HG02981 (cell line): ENCODE data around the gene TUT1.
A peak's percentile ranks its signal among the peaks of the same experiment; 100 is the strongest.
"Not testable (repeated sequence)": the region's sequence is repeated elsewhere in the genome, so short reads cannot be mapped to it uniquely, and the experiment has no call there.

Source experiments
- ATAC-seq: cut with Tn5 transposase; IDR thresholded peaks from one replicate; pipeline ENCODE4 v1.9.1; 2021; ENCODE audit warnings: mild to moderate bottlenecking, moderate library complexity; ENCODE audit not compliant: unreplicated experiment

TUT1 gene

DNA sequence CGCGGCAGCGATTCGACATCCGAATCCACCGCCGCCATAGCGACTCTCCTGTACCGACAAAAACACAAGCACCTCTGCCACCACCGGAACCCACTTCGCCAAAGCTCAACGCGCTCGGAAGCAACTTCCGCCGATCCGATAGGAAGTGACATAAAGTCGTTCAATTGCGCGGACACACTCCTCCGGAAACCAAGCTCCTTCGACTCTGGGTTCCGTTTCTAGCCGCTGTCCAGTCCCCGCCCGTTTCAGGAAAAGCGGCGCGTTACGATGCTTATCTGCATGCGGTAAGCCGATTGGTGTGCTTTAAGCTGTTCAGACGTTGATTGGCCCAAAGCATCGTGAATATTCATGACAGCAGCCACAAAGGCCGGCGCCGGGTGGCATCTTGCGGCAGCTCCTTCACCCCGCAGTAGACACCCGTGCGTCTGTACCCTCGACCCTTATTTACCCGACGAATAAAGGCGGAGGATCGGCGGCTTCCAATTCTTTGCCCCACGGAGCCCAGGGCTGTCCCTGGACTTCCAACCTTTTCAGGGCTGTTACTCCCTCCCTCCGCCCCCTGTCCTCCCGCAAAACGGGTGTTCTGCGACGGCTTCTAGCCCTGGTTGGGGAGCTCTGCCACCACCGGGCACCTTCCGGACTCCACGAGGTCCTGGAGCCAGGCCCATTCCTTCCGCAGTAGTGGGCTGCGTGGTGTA is at the start of gene TUT1:
Gene TUT1, minus strand, starts transcription at position 76 of the 698 bp plus-strand sequence. Its CDS starts 38 bp downstream, at position 38.
- ATAC-seq, result peak; percentile 87

DNA sequence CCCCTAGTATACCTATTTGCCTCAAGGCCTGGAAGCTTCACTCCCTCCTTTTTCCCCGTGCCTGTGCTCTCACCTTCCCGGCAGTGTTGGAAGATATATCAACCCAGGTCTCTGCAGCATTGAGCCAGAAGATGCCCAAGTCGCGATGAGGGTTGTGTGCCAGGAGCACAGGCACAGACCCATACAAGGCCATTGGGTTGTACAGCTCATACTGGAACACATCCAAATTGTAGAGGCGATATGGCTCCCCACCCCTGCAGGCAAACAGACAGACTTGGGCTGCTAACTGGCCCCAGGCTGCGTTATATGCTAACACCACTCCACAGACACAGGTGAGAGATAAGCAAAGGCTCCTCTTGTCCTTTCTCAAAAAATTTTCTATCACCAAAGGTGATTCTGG is 41.2 kb upstream of the TUT1 start:
- no peak for ATAC-seq

GRCh38 chr11:62627713-62628112 is 36.4 kb upstream of the TUT1 start:
- no peak for ATAC-seq

DNA sequence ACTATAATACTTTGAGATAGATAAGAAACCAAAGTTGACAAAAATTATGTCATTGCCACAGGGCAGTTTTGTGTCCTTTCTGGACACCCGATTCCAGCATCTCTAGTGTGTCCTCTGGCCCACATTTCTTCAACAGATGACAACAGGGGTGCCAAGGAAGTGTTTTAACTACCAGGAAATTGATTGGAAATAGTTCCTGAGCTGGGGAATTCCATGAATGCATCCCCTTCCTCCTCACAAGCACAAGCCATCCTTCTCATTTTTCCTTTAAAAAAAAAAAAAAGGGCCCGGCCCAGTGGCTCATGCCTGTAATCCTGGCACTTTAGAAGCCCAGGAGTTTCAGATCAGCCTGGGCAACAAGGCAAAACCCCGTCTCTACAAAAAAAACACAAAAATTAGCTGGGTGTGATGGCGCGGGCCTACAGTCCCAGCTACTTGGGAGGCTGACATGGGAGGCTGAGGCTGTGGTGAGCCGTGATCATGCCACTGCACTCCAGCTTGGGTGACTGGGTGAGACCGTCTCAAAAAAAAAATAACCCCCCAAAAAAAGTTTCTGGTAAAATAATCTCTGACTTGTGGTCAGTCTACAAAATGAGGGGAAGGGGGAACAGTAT is 31.3 kb upstream of the TUT1 start:
- no peak for ATAC-seq

GRCh38 chr11:62621567-62622470 is 30.5 kb upstream of the TUT1 start, which contains the start of gene B3GAT3:
Gene B3GAT3, minus strand, starts transcription at chr11:62621986. Its CDS starts 39 bp downstream, at chr11:62621947.
- peak; percentile 92 for ATAC-seq

DNA sequence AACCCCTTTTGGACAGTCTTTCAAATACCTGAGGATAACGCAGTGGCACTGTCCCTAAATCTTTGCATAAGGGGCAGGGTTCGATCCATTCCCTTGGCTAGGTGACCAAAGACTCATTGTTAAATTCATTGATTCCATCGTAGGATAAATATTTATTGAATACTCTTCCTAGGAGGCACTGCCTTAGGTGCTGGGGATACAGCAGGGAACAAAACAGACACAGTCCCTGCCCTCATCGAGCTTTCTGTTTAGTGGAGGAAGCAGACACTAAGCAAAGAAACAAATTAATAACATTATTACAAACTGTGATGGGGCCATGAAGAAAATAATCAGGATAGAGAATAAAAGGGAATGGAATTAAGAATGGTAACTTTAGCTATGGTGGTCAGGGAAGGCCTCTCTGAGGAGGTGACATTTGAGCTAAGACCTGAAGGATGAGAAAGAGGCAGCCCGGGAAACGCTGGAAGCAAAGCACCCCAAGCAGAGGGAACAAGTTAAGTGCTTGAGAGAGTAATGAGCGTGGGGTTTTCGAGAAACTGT is 29.8 kb upstream of the TUT1 start:
- ATAC-seq, result no peak

DNA sequence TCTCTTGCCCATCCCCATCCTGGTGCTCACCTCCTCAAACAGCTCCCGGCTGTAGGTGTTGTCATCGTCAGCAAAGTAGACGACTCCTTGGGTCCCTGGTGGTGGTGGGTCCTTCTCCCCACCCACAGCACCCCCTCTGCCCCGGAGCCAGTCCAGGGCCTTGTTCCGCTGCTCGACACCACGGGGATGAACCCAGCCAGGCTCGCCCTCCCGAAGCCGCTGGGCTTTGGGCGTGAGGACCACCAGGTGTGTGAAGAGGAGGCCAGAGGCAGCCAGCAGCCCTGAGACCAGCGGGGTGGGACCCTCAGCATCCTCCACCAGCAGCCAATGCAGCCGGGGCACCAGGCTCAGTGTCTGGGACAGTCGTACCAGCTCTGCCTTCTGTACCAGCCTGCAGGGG is 25.6 kb upstream of the TUT1 start:
- ATAC-seq, result not testable (repeated sequence)

DNA sequence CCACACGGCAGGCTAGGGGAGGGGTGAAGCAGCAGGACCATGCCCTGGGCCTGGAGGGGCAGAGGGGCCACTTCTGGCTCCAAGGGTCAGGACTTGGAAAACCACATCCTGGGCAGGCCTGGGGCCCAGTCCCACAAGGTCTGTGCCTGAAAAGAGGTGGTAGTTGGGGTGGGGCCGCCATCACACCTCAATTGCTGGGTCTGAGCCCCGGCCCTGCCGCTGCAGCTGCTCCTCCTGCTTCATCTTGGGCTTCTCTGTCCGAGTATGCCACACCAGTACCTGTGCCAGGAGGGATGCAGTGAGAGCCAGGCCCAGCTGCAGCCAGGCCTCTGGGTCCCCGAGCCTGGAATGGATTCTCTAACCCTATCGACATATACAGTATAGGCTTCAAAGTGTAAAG is 24.2 kb upstream of the TUT1 start:
- no peak for ATAC-seq

DNA sequence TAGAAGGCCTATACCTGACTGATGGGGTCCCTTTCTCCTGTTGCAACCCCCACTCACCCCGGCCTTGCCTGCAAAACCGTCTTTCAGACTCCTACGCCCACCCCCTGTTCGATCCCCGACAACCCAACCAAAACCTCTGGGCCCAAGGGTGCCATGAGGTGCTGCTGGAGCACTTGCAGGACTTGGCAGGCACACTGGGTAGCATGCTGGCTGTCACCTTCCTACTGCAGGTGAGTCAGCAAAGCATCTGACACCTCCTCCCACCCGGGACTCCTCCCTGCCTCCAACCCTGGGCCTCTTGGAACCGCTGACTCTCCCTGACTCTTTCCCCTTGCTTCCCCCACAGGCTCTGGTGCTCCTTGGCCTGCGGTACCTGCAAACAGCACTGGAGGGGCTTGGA is 23.0 kb upstream of the TUT1 start:
- no peak for ATAC-seq

DNA sequence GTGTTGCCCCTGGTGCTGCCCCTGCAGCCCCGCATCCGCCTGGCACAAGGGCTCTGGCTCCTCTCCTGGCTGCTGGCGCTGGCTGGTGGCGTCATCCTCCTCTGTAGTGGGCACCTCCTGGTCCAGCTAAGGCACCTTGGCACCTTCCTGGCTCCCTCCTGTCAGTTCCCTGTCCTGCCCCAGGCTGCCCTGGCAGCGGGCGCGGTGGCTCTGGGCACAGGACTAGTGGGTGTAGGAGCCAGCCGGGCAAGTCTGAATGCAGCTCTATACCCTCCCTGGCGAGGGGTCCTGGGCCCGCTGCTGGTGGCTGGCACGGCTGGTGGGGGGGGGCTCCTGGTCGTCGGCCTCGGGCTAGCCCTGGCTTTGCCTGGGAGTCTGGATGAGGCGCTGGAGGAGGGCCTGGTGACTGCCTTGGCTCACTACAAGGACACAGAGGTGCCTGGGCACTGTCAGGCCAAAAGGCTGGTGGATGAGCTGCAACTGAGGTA is 22.0 kb upstream of the TUT1 start:
- no peak for ATAC-seq

DNA sequence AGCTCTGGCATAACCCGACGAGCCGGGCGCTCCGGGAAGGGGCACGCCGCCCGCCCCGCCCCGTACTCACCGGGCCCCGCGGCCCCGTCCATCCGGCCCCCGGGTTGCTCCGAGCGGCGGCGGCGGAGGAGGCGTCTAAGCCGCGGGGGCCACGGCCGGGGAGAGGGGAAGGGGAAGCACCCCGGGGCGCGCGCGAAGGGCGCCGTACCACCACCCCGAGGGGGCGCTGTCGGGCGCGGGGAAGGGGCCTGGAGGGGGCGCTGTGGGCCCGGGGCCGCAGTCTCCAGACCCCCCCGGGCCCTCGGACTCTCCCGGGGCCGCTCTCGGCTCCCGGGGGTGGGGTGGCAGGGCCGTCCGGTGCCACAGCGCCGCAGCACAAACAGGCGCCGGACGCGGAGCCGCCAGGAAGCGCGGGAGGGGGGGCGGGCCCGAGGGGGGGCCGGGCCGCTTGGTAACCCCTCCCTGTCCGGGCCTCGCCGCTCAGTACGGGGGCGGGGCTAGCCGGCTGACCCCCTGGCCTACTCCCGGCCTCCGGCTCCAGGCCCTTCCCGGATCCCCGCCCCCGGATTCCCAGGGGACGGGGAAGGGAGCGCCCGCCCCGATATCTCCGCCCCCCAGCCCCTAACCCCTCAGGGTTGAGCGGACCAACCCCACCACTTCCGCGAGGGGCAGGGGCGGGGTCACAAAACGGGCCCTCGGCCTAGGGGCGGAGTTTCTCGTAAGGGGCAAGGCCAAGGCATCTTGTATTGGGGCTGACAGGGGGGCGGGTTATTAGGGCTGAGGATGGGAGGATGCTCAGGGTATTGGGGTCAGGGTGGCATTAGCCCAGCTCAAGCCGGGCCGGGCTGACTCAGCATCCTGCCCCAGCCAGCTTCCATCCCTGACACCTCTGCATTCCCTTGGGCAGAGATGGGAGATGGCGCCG is 21.3 kb upstream of the TUT1 start, which contains the start of the genes EML3 and ROM1:
Gene EML3, minus strand, starts transcription at position 410 of the 925 bp plus-strand sequence. Its CDS starts 318 bp downstream, at position 92.
Gene ROM1, plus strand, starts transcription at position 892 of the 925 bp plus-strand sequence. Its CDS starts 25 bp downstream, at position 917.
- peak; percentile 67 for ATAC-seq

- ATAC-seq, result peak; percentile 15
These were observed 20.5 kb upstream of the TUT1 start for GRCh38 chr11:62611705-62612365.

DNA sequence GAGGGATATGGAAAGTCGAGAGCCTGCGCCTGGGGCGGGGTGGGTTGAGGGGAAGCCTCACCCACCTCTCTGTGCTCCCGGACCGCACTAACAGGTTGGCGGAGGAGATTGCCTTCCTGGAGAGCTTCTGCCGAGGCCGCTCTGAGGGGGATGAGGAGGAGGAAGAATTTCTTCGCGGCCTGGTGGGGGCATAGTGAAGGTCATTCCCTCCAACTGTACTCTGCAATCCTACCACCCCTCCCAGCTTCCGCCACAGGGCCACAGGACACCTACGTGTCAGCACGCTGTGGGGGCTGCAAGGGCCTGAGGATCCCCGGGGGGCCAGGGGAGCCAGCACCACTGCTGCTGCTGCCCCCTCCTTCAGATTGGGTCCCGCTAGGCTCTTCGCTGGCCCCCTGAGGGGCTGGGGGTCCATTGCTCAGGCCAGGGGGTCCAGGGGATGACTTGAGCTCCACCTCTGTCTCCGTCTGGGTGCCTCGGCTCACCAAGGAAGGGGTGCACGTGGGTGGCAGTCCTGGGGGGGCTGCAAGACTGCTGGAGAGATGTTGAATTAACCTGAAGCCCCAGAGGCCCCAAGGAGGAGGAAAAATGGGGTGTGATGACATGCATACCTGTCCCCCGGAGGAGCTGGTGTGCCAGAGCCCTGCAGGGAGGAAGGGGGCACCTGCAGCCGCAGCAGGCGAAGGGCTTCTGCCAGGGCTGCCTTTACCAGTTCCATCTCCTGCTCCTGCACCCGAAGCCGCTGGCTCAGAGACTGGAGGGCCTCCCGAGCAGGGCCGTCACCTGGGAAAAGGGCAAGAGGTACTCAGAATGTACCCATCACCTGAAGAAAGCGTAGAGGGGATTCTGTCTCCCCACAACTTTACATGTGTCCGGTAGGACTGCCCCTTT is 19.7 kb upstream of the TUT1 start:
- ATAC-seq, result no peak

DNA sequence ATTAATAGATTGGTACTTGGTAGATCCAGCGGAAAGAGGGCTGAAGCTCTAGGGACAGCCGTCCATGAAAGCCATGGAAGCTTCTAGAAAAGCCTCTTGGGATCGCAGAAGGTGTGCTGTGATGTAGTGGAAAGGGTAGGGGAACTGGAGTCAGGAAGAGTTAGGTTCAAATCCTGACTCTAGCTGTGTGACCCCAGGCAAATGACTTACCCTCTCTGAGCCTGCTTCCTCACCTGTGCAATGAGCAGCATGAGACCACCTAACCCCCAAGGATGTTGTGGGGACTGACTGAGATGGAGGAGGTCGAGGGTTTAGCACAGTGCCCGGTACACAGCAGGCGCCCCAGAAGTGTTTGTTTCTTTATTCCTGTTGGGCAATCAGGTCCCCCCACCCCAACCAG is 19.1 kb upstream of the TUT1 start:
- no peak for ATAC-seq

GRCh38 chr11:62608776-62609175 is 17.5 kb upstream of the TUT1 start:
- ATAC-seq, result no peak

GRCh38 chr11:62607714-62608113 is 16.4 kb upstream of the TUT1 start:
- ATAC-seq, result no peak

GRCh38 chr11:62605902-62606301 is 14.6 kb upstream of the TUT1 start:
- ATAC-seq, result no peak

DNA sequence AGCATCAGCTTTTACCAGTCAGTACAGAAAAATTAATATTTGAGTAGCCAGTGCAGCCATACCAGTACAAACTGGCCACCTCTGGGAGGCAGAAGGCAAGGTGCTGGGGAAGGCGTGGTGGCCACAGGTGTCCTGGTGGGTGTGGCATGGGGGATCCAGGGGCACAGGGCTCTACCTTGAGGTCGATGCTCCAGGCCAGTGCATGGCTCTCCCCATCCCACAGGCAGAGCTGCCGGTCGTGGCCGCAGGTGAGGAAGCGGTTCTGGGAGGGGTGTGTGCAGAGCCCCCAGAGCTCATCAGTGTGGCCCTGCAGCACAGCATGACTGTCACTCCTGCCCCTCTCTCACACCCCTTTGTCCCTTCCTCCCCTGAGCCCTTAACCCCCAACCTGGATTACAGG is 14.1 kb upstream of the TUT1 start:
- no peak for ATAC-seq
